SW 1271 (cell line): ENCODE data around the gene MGAT4C.

ENCODE experiments used
- DNase-seq, 2 experiments: peaks; one replicate each; lab custom pipeline; 2025; lab: John Stamatoyannopoulos, UW

The MGAT4C gene

DNA sequence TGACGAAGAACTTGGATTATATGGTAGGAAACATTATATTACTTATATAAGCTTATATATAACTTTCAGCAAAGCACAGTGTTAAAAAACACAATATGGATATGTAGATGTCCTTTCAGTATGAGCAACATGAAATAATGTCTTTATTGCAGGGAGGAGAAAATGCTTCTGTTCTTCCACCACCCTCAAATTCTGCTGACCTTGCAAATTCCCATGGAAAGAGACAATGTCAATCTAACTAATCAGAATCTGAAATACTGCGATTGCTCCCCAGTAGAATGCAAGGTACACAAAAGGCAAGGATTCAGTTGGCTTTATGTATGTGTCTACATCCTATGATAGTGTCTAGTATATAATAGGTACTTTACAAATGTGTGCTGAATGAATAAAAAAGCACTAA lies 26.4 kb downstream of the MGAT4C start:
- DNase-seq: no peak

- no peak for DNase-seq
Observed at GRCh38 chr12:86228656-86229055, 27.5 kb downstream of the MGAT4C start.

DNA sequence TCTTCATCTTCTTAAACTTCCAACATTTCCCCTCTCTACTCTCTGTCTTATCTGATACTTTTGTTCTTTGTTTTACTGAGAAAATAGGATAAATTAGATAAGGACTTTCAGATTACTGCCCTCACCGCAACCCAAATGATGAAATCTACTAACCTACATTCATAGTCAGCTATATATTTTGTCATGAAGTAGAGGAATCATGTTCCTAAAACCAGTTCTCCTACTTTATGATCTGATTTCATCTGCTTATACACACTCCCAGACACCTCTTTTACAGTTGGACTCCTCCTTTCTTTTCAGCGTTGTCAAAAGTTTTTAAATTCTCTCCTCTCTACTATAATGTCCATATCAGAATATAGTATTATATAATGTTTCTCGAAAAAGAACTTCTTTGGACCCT lies 29.7 kb downstream of the MGAT4C start:
- DNase-seq: no peak

GRCh38 chr12:86216591-86216990 lies 39.6 kb downstream of the MGAT4C start:
- DNase-seq: no peak

- DNase-seq: no peak
Observed at GRCh38 chr12:86213012-86213411, 43.2 kb downstream of the MGAT4C start.

DNA sequence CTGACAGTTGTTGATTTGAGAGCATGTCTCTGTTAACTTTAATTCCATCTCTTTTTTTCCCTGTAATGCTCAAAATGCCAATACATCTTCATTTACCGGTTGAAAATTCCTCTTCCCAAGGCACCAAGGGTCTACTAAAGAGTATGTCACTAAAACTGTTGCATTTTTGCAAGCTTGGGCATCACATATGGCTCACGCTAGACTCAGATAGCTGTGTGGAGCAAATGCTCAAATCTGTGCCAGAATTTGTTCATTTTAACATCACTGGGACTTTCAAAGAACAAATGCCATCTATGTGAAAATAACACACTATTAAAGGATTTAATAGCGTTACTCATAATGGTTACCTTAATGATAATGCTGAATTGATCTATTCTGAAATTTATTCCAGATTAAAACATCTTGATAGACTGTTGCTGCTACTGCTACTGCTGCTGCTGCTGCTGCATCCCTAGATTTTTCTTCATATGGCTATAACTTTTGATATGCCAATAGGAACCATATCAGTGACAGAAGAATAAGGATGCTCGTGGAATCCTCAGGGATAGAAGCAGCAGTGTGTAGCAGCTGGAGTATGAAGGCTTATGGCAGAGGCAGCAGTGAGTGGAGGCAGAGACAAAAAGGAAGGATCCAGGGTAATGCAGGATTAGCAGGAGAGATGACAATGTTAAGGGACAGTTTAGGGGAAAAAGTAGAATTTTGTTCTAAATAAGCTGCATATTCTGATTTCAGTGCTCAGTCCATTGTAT lies 57.3 kb downstream of the MGAT4C start:
- DNase-seq: no peak

GRCh38 chr12:86196465-86196864 lies 59.7 kb downstream of the MGAT4C start:
- no peak for DNase-seq

DNA sequence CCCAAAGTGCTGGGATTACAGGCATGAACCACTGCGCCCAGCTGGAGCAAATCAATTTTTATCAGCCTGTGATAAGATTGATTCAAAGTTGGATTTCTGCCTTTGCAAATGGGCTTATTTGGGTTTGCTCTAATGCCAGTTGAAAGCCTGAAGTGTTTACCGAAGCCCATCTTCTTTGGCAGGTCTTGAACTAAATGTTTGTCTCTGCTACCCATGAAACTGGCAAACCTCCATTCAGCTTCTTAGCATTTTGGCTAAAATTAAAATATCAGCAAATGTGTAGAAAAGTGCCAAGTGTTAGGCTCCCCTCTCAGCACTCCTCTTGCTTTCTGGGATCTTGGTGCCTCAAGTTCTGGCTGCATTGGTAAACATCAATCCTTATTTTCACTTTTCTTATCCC lies 61.5 kb downstream of the MGAT4C start:
- no peak for DNase-seq

- DNase-seq: peak in 1 of 2 experiments; percentile 3
Observed at GRCh38 chr12:86193931-86194330, 62.3 kb downstream of the MGAT4C start.

DNA sequence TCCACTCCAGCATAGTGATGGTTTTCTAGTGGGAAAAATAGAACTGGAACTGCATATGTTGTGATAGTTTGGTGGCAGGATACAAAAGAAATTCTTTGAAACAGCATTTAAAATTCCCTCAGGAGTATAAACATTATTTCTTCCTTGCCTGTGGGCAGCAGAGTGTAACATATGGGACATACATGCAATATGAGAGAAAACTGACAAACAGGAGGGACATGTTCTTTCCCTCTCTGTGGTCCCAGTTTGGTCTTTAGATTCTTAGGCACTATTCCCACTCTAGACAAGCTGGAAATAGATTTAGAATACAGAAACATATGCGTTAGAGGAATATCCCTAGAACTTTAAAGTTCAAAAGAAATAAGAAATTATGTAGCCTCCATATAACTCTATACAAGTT lies 68.0 kb downstream of the MGAT4C start:
- DNase-seq: no peak

- no peak for DNase-seq
Observed at GRCh38 chr12:86186449-86186848, 69.7 kb downstream of the MGAT4C start.

GRCh38 chr12:86179855-86180254 lies 76.3 kb downstream of the MGAT4C start:
- no peak for DNase-seq

DNA sequence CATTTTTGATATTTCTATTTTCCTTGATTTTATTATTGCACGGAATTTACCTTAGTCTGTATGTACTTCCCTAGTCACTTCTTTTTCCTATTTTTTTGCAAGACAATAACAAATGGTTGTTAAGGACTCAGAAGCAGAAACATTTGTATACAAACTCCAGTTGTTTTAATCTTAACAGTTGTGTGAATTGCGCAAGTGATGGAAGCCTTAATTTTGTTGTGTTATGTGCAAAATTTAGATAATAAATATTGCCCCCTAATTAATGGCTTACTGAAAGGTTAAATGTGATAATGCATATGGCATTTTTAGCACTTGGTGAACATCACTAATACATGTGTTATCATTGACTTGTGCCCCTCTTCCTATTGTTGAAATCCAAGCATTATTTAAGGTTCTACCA lies 82.0 kb downstream of the MGAT4C start:
- no peak for DNase-seq

DNA sequence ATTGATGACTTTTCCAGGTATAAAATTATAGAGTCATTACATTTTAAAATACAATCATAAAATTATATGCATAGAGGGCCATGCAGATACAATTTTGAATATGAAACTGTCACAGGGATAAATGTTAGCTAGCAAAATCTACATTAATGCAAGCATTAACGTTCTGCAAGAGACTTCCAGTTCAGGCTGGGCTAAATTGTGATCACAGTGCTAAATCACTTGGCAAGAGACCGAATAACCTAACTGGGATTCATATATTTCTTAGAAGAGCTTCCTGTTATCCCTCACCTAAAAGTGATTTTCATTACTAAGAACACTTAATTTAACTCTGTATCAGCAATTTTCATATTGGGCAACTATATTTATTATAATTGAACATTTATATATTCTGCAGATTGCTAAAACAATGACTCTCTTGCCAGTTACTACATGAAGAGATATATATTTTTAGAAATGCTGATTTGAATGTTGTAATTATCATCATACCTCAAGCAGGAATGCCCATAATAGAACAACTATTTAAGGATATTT lies 83.2 kb downstream of the MGAT4C start:
- no peak for DNase-seq

GRCh38 chr12:86170051-86170450 lies 86.1 kb downstream of the MGAT4C start:
- DNase-seq: no peak

- DNase-seq: no peak
Observed at GRCh38 chr12:86158956-86159355, 97.2 kb downstream of the MGAT4C start.

GRCh38 chr12:86154620-86155019 lies 101.6 kb downstream of the MGAT4C start:
- DNase-seq: no peak

- no peak for DNase-seq
Observed at GRCh38 chr12:86148612-86149011, 107.6 kb downstream of the MGAT4C start.

DNA sequence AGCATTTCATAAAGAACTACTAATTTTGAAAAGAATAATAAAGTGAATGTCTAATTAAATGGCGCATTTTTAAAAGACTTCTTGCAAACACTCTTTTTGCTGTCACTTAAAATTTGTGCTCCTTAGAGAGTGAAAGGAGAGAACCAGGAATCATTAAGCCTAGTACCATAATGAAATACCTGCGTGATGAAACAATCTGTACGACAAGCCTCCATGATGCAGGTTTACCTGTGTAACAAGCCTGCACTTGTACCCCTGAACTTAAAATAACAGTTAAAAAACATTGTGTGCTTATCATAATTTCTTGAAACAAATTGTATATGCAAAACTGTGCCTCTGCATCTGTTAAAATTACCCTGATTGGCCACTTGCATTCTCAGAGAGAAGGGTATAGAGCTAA lies 108.1 kb downstream of the MGAT4C start:
- no peak for DNase-seq

DNA sequence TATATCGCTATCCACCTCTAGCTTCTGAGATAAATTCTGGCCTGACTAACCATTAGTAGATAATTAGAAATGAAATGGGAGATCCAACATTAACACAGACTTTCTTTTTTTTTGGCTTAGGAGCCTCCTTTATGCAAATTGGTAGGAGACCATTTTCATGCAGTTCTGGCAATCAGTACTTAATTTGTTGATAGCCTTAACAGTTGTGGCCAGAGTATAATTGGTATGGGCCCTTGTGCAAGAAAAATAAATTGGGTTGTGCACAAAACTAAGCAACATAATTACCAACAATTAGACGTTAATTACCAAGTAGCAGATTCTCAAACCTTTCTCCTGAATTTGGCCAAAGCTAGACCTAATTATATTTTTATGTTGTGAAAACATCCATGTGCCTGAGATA lies 111.0 kb downstream of the MGAT4C start:
- DNase-seq: no peak

- DNase-seq: no peak
Observed at GRCh38 chr12:86143162-86143561, 113.0 kb downstream of the MGAT4C start.

- DNase-seq: no peak
Observed at GRCh38 chr12:86139671-86140070, 116.5 kb downstream of the MGAT4C start.

DNA sequence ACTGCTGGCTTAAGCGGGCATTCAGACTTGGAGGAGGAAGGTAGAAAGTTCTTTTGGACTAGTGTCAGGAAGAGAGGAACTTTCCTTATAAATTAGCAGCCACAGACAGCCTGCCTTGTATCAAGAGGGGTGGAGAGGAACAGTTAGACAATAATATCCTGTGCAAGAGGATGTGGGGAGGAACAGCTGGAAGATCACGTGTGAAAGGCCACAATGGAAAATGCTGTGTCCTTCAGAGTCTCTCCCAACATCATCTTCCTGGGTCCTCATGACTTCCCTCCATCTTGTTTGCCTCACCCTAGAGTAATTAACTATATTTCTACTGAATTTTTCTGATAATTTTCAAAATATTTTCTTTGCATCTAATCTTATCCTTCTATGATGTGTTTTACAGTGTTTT lies 117.4 kb downstream of the MGAT4C start:
- no peak for DNase-seq

DNA sequence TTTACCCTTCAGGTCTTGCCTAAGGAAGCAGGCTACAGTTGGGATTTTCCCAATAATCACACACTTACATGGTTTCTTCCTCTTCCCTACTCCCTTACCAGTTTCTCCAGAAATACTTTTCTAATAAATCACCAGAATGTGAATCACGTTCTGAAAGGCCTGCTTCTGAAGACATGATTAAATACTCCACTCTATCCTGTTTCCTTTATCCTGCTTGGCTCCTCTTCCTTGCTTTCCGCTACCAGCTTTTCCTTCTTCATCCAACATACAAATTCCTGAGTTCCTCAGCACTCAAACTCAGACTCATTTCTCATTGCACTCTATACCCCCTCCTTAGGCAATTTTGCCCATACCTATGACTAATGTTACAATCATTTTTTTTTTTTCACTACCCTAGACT lies 118.3 kb downstream of the MGAT4C start:
- DNase-seq: peak; percentile 50 to 55
